Activated CD8-positive, alpha-beta memory T cell treated with anti-CD3 and anti-CD28 coated beads for 48 hours (primary cell): Measurements from ENCODE around the gene CCNJL.
"Not testable (repeated sequence)": the region's sequence is repeated elsewhere in the genome, so short reads cannot be mapped to it uniquely, and the experiment has no call there.

Experiments
- DNase-seq, 3 experiments: peaks; one replicate each; pipeline ENCODE4 v3.0.0-alpha.2; 2020; ENCODE audit warnings: low read depth in 2 of 3, low spot score in 2 of 3

CCNJL gene

GRCh38 chr5:160263326-160263855 is 49.0 kb downstream of the CCNJL start:
- DNase-seq: no peak

DNA sequence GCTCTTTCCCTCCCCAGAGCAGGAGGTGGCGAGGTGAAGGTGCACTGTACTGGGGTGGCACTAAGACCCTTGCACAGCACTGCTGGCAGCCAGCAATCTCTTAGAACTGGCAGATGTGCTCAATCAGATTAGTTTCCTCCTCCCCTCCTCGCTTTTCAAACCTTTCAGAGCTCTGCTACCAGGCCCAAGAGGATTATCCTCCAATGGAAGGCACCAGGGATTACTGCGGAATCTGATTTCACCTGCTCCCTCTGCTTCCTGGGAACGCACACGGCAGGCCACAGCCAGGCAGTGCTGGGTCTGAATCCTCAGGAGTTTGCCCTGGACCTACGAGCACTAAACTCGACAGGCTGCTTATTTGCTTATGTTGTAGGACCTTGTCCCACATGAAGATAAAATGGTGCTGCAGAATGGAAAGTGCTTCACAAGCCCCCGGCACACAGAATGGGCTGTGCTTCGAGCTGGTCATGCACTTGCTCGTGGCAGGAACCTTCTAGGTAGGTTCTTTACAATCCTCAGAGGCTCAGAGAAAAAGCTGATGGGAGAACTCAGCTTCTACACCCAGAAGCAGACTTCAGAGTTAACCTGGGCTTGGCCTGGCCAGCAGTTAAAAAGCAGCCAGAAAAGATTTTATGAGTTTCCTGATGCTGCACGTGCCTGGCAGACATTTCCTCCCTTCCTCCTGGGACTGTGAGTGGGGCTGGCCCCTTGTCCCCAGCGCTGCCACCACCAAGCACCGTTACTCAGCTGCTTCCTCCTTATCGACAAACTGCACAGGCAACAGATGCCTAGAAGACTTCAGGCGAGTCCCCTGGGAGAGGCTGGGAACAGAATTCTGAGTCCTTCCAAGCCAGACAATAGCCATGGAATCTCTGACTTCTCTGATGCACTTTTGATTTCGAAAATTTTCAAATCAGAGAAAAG is 50.0 kb downstream of the CCNJL start:
- no peak for DNase-seq

DNA sequence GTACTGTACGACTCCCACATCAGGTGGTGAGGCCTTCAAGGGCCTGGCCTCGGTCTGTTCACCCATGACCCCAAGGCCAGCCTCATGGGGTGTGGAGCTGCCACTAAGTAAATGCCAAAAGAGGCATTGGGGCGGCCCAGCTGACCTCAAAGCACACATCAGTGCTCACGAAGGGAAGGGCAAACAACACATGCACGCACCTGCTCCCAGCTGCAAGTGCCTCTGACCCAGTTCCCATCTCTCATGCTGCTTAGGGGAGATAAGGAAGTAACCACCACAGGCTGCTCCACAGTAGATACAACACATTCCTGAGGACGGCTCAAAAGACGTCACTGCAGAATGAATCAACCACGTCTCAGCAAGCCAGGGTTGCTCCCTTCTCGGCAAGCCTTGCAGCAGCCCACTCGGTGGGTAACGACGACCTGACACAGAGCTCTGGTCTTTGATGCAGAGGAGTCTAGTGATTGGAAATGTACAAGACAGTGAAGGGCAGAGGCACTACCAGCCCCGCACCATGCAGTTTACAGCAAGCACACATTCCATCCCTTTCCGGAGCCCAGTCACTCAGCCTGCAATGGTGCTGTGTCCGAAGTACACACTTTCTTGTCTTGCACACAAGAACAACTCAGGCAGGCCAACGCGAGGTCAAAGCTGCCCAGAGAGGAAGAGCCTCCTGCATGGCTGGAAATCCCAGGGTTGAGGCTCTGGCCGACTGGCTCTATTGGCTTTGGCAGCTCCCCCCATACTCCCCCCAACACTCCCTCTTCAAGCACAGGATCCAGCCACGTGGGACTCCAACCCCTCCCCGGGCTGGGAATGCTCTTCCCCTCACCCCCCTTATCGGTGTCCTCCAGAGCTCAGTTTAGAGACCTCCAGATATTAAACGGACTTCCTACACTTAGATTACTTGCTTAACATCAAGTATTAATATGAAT is 51.2 kb downstream of the CCNJL start:
- DNase-seq: no peak

GRCh38 chr5:160260006-160260775 is 52.2 kb downstream of the CCNJL start:
- DNase-seq: no peak

- no peak for DNase-seq
These were observed 53.0 kb downstream of the CCNJL start for GRCh38 chr5:160259341-160259740.

- DNase-seq: no peak
These were observed 57.7 kb downstream of the CCNJL start for GRCh38 chr5:160254706-160255105.

- DNase-seq: no peak
These were observed 58.9 kb downstream of the CCNJL start for GRCh38 chr5:160253441-160253840.

GRCh38 chr5:160252916-160253315 is 59.4 kb downstream of the CCNJL start:
- DNase-seq: no peak

DNA sequence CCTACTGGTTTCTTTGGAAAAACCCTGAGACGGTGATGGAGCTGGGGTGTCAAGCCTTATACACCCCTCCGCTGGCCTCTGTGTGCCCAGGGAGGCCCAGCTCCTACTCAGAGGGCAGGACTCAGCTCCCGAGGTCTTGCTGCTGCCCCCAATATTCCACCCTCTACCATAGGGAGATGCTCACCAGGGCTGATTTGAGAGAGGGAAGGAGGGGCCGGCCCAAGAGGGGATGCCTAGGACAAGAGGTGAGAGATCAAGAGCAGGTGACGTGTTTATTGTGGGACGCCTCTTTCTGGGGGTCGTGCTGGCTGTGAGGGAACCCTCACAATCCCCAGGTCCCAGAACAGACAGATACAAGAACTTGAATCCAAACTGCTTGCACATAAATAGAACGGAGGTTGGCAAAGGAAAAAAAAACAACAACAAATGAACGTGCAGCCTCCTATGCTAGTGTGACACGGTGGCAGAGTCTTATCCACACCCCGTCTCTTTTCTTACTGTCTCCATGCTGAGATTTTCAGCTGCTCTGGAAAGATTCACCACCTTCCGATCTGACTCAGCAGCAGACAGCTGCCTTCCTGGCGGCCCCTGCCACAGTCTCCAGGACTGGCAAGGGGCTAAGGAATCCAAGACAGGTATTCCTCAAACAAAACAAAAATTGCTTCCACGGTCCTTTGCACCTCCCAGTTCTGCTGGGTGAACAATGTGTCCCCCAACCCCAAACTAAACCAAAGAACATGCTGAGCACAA is 60.8 kb downstream of the CCNJL start:
- no peak for DNase-seq

- no peak for DNase-seq
These were observed 61.5 kb downstream of the CCNJL start for GRCh38 chr5:160250826-160251225.

DNA sequence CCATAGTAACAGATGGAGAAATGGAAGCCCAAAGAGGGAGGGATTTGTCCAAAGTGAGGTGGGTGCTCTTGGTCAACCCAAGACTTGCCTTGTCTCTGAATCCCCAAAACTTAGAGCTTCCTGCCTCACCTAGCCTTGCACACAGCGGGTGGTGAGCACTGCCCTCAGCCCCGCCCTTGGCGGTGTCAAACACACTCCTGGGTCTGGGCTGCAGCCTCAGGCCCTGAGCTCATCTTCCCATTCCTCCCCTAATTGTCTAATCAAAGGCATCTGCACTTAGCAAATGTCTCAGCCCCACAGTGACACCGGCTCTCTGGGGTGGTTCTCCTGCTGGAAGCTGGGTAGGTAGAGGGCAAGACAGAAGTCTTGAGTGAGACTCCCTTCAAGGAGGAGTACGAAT is 62.1 kb downstream of the CCNJL start:
- no peak for DNase-seq

DNA sequence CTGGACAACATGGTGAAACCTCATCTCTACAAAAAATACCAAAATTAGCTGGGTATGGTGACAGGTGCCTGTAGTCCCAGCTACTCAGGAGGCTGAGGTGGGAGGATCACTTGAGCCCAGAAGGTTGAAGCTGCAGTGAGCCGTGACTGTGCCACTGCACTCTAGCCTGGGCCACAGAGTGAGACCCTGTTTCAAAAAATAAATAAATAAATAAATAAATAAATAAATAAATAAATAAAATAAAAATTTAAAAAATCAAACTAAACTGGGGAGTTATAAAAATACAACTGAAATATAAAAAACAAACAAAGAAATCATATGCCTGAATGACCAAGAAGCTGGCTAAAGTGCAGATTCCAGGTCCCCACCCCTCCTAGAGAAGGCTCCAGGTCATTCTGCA is 62.8 kb downstream of the CCNJL start:
- DNase-seq: not testable (repeated sequence)

DNA sequence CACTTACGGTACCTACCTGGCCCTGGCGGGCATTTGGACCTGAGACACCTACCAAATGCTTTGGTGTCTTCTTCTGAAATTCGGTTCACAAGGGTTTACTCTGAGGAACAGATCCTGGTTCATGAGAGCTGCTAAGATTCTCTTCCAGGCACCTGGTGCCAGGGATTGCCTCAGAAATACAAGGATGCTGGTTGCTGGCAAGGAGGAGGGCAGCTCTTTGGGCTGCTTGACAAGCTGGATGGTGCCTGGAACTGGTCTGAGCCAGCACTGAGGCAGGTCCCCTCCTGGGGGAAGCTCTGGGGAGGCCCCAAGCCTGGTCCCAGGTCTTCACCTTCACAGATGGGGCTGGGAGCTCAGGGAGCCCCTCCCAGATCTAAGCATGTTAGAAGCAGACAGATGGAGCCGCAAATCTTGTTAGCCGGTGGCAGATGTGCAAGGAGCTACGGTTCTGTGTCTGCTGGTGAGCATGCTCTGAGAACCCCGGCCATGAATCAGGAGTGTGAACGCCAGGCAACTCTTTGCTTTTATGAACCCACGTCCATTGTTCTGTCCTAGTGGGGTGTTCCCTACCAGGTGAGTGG is 66.8 kb downstream of the CCNJL start:
- no peak for DNase-seq

DNA sequence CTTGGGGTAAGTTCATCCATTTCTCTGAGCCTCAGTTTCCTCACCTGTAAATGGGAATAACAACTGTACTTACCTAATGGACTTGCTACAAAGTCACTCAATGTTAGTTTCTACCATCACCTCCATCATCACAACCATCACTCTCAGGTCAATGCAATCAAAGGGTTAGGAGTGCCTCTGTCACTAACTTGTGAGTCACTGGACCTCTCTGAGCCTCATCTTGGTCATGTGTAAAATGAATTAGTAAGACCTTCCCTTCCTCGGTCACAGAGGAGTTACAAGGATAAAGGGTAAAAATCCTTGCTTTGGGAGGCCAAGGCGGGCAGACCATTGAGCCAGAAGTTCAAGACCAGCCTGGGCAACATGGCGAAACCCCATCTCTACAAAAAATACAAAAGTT is 70.2 kb downstream of the CCNJL start:
- DNase-seq: no peak

- no peak for DNase-seq
These were observed 72.0 kb downstream of the CCNJL start for GRCh38 chr5:160240350-160240749.

DNA sequence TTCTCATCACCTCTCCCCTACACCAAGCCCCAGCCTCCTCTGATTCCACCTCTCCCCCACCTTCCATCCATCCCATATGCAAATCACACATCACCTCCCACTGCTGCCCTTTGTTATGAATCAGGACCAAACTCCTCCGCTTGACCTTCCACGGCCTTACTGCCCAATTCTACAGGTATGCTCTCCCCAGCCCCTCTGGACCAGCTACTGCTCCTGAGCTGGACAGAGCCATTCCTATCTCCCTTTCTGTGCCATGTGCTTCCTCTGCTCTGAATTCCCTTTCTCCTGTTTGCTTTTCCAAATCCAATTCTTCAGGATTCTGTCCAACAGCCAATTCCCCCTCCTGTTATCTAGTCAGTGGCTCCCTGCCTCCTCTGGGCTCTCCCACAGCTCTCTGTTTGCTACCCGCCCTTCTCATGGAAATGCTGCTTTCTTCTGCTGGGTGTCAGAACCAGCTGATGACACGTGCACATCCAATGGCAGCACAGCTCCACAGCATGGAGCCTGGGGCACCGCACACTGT is 74.7 kb downstream of the CCNJL start:
- DNase-seq: no peak

GRCh38 chr5:160235731-160236130 is 76.6 kb downstream of the CCNJL start:
- DNase-seq: no peak

DNA sequence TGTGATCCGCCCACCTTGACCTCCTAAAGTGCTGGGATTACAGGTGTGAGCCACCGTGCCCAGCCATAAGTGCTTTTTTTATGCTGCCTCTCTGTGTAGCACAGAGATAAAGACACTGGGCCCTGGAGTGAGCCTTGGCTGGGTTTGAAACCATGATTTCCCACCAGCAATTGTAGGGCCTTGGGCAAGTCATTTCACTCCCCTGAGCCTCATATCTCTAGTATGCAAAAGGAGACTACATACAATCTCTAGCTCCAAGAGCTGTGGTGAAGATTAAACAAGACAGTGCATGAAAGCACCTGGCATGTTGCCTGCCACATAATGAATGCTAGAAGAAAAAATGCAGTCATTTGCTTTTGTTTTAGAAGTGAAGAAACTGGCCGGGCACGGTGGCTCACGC is 79.1 kb downstream of the CCNJL start:
- no peak for DNase-seq

GRCh38 chr5:160231783-160232342 is 80.5 kb downstream of the CCNJL start:
- DNase-seq: no peak
